A549 (cell line): Measurements from ENCODE around the gene CLSTN2. TPM values are rescaled to one million over a fixed set of nuclear protein-coding genes. Genes with fewer than 3 reads are reported as not detected.

Experiments used
- ATAC-seq, 2 experiments: fragments of 200-7000 bp in 1 of 2; fragments of >200 bp in 1 of 2; cut with Nextera tagmentation in 1 of 2; cut with Tn5 transposase in 1 of 2; 3 replicates each; pipeline versions ENCODE4 v1.8.0 to v1.9.1; 2018 to 2020; ENCODE audit warnings: mild to moderate bottlenecking in 1 of 2, moderate library complexity in 1 of 2
- CTCF ChIA-PET: fragments of 300-600 bp; sonication (Branson Sonifier 250); formaldehyde crosslinking; extraction: SDS; loops from one replicate; lab custom pipeline; 2021; ENCODE audit warnings: antibody characterized with exemption, inconsistent platforms; lab: Yijun Ruan, JAX
- POLR2A ChIA-PET: fragments of 350-600 bp; formaldehyde crosslinking; extraction: SDS; loops from one replicate; lab custom pipeline; 2021; ENCODE audit warnings: antibody characterized with exemption, inconsistent platforms; lab: Yijun Ruan, JAX
- DNase-seq, 2 experiments: peaks; one replicate each; pipeline versions ENCODE4 v3.0.0 to v3.0.0-alpha.2; 2011 to 2016; ENCODE audit warnings: low read depth in 1 of 2, low spot score in 1 of 2
- FAIRE-seq: peaks from 2 replicates; lab custom pipeline; 2011; peaks lifted over from hg19 to GRCh38; lab: Jason Lieb, UNC
- H3K27ac ChIP-seq, 2 experiments: fragments of >200 bp; sonication (Bioruptor Twin); formaldehyde crosslinking; 3 replicates each; pipeline ENCODE4 v1.5.1; 2016 to 2017
- H3K4me1 ChIP-seq: fragments of >200 bp; sonication (Bioruptor Twin); formaldehyde crosslinking; 3 replicates; pipeline ENCODE4 v1.6.1; 2016
- H3K4me2 ChIP-seq: fragments of >200 bp; sonication (Bioruptor Twin); formaldehyde crosslinking; 3 replicates; pipeline ENCODE4 v1.6.1; 2016
- H3K4me3 ChIP-seq: fragments of >200 bp; sonication (Bioruptor Twin); formaldehyde crosslinking; 3 replicates; pipeline ENCODE4 v1.5.1; 2016
- H3K9me3 ChIP-seq: fragments of >200 bp; sonication (Bioruptor Twin); formaldehyde crosslinking; 3 replicates; pipeline ENCODE4 v1.6.1; 2016
- BCL3 ChIP-seq: fragments of >200 bp; sonication (Bioruptor Twin); formaldehyde crosslinking; IDR thresholded peaks from 3 replicates; pipeline ENCODE4 v1.6.1; 2016
- CBX2 ChIP-seq: fragments of 200-600 bp; sonication (generic); IDR thresholded peaks from 2 replicates; pipeline ENCODE4 v1.6.1; 2016; ENCODE audit warnings: low read depth, mild to moderate bottlenecking, borderline replicate concordance
- CHD2 ChIP-seq: fragments of 150-350 bp; IDR thresholded peaks from 2 replicates; pipeline ENCODE4 v1.6.1; 2014; ENCODE audit warnings: low read length; ENCODE audit not compliant: partially characterized antibody
- EP300 ChIP-seq, 2 experiments: fragments of >200 bp; sonication (Bioruptor Twin); formaldehyde crosslinking; IDR thresholded peaks; 2 replicates in 1 of 2; 3 replicates in 1 of 2; pipeline ENCODE4 v1.6.1; 2016 to 2017
- HDAC2 ChIP-seq: fragments of 200-600 bp; sonication (generic); IDR thresholded peaks from 2 replicates; pipeline ENCODE4 v1.6.1; 2016
- HEYL ChIP-seq: fragments of 250-450 bp; sonication (Bioruptor Pico); IDR thresholded peaks from 2 replicates; pipeline ENCODE4 v1.8.0; 2021; ENCODE audit warnings: mild to moderate bottlenecking, moderate library complexity
- HOXB13 ChIP-seq: fragments of 250-450 bp; sonication (Bioruptor Pico); IDR thresholded peaks from 2 replicates; pipeline ENCODE4 v1.5.0; 2020; ENCODE audit warnings: low read depth, mild to moderate bottlenecking, moderate library complexity
- JUN ChIP-seq, 2 experiments: fragments of >200 bp; sonication (Bioruptor Twin); formaldehyde crosslinking; IDR thresholded peaks; 2 replicates in 1 of 2; 3 replicates in 1 of 2; pipeline ENCODE4 v1.6.1; 2016 to 2017
- KDM1A ChIP-seq: fragments of 200-600 bp; sonication (generic); IDR thresholded peaks from 2 replicates; pipeline ENCODE4 v1.6.1; 2016; ENCODE audit warnings: low read depth, mild to moderate bottlenecking
- KDM5A ChIP-seq: fragments of 200-600 bp; sonication (generic); IDR thresholded peaks from 2 replicates; pipeline ENCODE4 v1.6.1; 2016; ENCODE audit warnings: antibody characterized with exemption, mild to moderate bottlenecking
- MAFK ChIP-seq: fragments of 450-650 bp; IDR thresholded peaks from 2 replicates; pipeline ENCODE4 v1.6.1; 2014; ENCODE audit not compliant: partially characterized antibody
- MYC ChIP-seq: IDR thresholded peaks from 2 replicates; pipeline ENCODE4 v1.6.1; 2012; ENCODE audit warnings: mild to moderate bottlenecking, inconsistent platforms, low read length, improper control_type of control experiment, borderline replicate concordance
- NFE2L2 ChIP-seq: fragments of 150-350 bp; conservative IDR thresholded peaks from 2 replicates; pipeline ENCODE4 v1.6.1; 2014; ENCODE audit warnings: low read length
- RAD21 ChIP-seq, 2 experiments: fragments of >200 bp in 1 of 2; sonication (Bioruptor Twin) in 1 of 2; formaldehyde crosslinking in 1 of 2; IDR thresholded peaks in 1 of 2; conservative IDR thresholded peaks in 1 of 2; 2 replicates in 1 of 2; 3 replicates in 1 of 2; pipeline ENCODE4 v1.6.1; 2012 to 2018; ENCODE audit warnings: inconsistent platforms in 1 of 2
- RARB ChIP-seq: fragments of 250-450 bp; sonication (Bioruptor Pico); IDR thresholded peaks from 2 replicates; pipeline ENCODE4 v1.8.0; 2021; ENCODE audit warnings: mild to moderate bottlenecking, moderate library complexity
- ZNF302 ChIP-seq: fragments of 250-450 bp; sonication (Bioruptor Pico); IDR thresholded peaks from 2 replicates; pipeline ENCODE4 v1.9.0; 2021; ENCODE audit warnings: inconsistent platforms, mild to moderate bottlenecking, moderate library complexity
- ZSCAN20 ChIP-seq: fragments of 250-450 bp; sonication (Bioruptor Pico); IDR thresholded peaks from 2 replicates; pipeline ENCODE4 v1.8.0; 2022; ENCODE audit warnings: mild to moderate bottlenecking, moderate library complexity
- WGBS: methylation state at CpG from one replicate; pipeline ENCODE4 v1.1.6; 2017; ENCODE audit errors: missing lambda C conversion rate; 5-methylcytosine and 5-hydroxymethylcytosine counted together
- polyA plus RNA-seq, 4 experiments: library from polyadenylated mRNA; depleted of rRNA in 3 of 4; stranded (reverse); fragments of >200 nt; fragmentation: RNase III in 1 of 4; extraction: RNeasy Plus Mini Kit Qiagen cat#74134 plus additional on column Dnase treatment in 1 of 4; gene quantifications; 2 replicates in 3 of 4; 3 replicates in 1 of 4; pipeline ENCODE4 v1.2.3, GENCODE V29; 2011 to 2017
- TF ChIP-seq, protein P1 (sequence below): fragments of 250-450 bp; sonication (Bioruptor Pico); IDR thresholded peaks from 2 replicates; pipeline ENCODE4 v1.5.0; 2020; ENCODE audit warnings: low read depth, mild to moderate bottlenecking, moderate library complexity
- TF ChIP-seq, protein P2 (sequence below): IDR thresholded peaks from 2 replicates; pipeline ENCODE4 v1.6.1; 2012
- TF ChIP-seq, protein P3 (sequence below): IDR thresholded peaks from 2 replicates; pipeline ENCODE4 v1.6.1; 2012; ENCODE audit warnings: low read depth, borderline replicate concordance

Gene CLSTN2
- polyA plus RNA-seq, 2 of the 4 experiments (the other 2 are of a cell fraction) = 0.03 to 0.04 TPM

- WGBS = 17% methylated on average over 3 of the region's 3 CpGs
- Histone ChIP-seq H3K27ac (no peak overlapping the region), H3K4me2 (no peak overlapping the region), H3K4me3 (no peak overlapping the region), H3K9me3 (no peaks in the 10 kb centered on the region), H3K4me1 (no peaks in the 10 kb centered on the region)
- ATAC-seq = no peak
- CTCF ChIA-PET = no interaction called here
- no peak for FAIRE-seq
- POLR2A ChIA-PET = no interaction called here
- DNase-seq = no peak
- TF ChIP-seq CBX2 = no peak
- TF ChIP-seq ZSCAN20 (CRISPR knock-in tag) = no peak
- no peak for TF ChIP-seq EP300 (IDR thresholded peaks at IDR 0.05)
- TF ChIP-seq, protein P1, sequence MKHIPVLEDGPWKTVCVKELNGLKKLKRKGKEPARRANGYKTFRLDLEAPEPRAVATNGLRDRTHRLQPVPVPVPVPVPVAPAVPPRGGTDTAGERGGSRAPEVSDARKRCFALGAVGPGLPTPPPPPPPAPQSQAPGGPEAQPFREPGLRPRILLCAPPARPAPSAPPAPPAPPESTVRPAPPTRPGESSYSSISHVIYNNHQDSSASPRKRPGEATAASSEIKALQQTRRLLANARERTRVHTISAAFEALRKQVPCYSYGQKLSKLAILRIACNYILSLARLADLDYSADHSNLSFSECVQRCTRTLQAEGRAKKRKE = no peak
- no peak for TF ChIP-seq HDAC2
Observed at GRCh38 chr3:140603766-140604165, 668.8 kb downstream of the CLSTN2 start.

- no peak for DNase-seq
- H3K4me2 ChIP-seq = no peak overlapping the region
- TF ChIP-seq CBX2 = no peak
- no peak for TF ChIP-seq CHD2
- TF ChIP-seq, protein P2, sequence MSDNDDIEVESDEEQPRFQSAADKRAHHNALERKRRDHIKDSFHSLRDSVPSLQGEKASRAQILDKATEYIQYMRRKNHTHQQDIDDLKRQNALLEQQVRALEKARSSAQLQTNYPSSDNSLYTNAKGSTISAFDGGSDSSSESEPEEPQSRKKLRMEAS = no peak
- no peak for TF ChIP-seq KDM5A
- TF ChIP-seq HOXB13 (CRISPR knock-in tag) = no peak
- TF ChIP-seq BCL3 = no peak
- no peak for TF ChIP-seq NFE2L2
- TF ChIP-seq JUN (IDR thresholded peaks at IDR 0.05) = no peak
- no peak for TF ChIP-seq KDM1A
- TF ChIP-seq MYC = no peak
- TF ChIP-seq ZNF302 (CRISPR knock-in tag) = no peak
- TF ChIP-seq MAFK = no peak
- no peak for TF ChIP-seq HEYL
- TF ChIP-seq RARB (CRISPR knock-in tag) = no peak
- TF ChIP-seq, protein P3, sequence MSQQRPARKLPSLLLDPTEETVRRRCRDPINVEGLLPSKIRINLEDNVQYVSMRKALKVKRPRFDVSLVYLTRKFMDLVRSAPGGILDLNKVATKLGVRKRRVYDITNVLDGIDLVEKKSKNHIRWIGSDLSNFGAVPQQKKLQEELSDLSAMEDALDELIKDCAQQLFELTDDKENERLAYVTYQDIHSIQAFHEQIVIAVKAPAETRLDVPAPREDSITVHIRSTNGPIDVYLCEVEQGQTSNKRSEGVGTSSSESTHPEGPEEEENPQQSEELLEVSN = no peak
- TF ChIP-seq, all 56 proteins: peak for 0
- 0% methylated on average over 3 of the region's 3 CpGs for whole genome bisulfite sequencing
- FAIRE-seq (no peak), ATAC-seq (no peak)
- ChIA-PET CTCF (interaction anchor here (1.2 kb wide), 1 partner anchor 11 kb away, joined by 3 read pairs; no protein-coding TSS in a partner anchor), POLR2A (no interaction called here)
- Histone ChIP-seq H3K4me3 (no peak overlapping the region), H3K4me1 (no peaks in the 10 kb centered on the region), H3K9me3 (no peaks in the 10 kb centered on the region), H3K27ac (no peak overlapping the region)
Observed at GRCh38 chr3:140610544-140610943, 675.6 kb downstream of the CLSTN2 start.

- Histone ChIP-seq H3K4me1 (no peaks in the 10 kb centered on the region), H3K4me2 (no peak overlapping the region), H3K27ac (no peak overlapping the region), H3K4me3 (no peak overlapping the region), H3K9me3 (no peaks in the 10 kb centered on the region)
- DNase-seq (no peak), FAIRE-seq (no peak), ATAC-seq (no peak)
- CTCF ChIA-PET = no interaction called here
- WGBS = 3% methylated on average over 1 of the region's 1 CpG
- POLR2A ChIA-PET = no interaction called here
- TF ChIP-seq MAFK (no peak), HOXB13 (CRISPR knock-in tag) (no peak), RAD21 (conservative IDR thresholded peaks at IDR 0.05 in 1 of 2, IDR thresholded peaks at IDR 0.05 in 1 of 2) (no peak)
Observed at GRCh38 chr3:140614001-140614400, 679.0 kb downstream of the CLSTN2 start.
